ENCODE results near the gene ALK.

The ALK gene

DNA sequence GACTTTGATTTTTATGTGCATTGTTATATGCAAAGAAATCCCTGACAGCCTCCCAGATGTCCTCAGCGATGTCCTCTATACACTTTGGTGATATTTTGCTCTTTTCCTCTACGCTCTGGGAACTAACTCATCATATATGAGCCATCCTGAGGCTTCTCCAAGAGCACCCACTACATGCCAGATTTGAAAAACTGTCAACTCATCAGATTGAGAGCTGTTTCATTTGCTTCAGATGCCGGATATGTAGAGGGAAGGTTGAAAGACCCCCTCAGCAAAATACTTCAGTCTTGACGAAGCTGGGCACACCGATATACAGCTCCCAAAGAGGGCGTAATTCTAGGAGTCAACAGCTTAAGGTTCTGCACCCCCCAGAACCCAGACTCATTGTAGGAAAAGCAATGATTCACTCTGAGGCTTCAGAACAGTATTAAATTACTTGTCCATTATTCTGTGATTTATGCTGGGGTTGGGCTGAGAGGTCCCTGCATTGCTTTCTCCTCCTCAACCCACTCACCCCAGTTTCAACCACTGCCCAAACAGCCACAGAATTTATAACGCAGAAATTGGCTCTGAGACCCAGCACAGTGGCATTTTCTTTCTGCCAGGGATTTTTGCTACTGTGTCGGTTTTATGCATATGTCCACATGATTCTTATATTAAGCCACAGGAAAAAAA, 341.8 kb downstream of the ALK start:
- FAIRE-seq = no peak

DNA sequence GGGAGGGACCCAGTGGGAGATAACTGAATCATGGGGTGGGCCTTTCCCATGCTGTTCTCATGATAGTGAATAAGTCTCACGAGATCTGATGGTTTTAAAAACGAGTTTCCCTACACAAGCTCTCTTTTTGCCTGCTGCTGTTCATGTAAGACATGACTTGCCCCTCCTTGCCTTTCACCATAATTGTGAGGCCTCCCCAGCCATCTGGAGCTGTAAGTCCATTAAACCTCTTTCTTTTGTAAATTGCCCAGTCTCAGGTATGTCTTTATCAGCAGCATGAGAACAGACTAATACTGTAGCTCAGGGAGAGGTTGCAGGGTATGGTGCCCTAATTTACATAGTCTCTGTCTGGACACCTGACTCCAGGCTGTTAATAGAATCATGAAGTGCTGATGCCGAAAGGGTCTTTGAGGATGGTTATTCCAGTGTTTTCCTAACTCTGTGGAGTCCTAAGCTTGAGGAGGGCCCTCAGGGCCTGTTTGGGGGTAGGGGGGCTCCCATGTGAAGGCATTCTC, 343.2 kb downstream of the ALK start:
- TF ChIP-seq, protein P1, sequence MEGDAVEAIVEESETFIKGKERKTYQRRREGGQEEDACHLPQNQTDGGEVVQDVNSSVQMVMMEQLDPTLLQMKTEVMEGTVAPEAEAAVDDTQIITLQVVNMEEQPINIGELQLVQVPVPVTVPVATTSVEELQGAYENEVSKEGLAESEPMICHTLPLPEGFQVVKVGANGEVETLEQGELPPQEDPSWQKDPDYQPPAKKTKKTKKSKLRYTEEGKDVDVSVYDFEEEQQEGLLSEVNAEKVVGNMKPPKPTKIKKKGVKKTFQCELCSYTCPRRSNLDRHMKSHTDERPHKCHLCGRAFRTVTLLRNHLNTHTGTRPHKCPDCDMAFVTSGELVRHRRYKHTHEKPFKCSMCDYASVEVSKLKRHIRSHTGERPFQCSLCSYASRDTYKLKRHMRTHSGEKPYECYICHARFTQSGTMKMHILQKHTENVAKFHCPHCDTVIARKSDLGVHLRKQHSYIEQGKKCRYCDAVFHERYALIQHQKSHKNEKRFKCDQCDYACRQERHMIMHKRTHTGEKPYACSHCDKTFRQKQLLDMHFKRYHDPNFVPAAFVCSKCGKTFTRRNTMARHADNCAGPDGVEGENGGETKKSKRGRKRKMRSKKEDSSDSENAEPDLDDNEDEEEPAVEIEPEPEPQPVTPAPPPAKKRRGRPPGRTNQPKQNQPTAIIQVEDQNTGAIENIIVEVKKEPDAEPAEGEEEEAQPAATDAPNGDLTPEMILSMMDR (IDR thresholded peaks at IDR 0.05; ENCODE audit: insufficient read depth, missing control alignments) = no peak
- no peak for FAIRE-seq
- DNase-seq (ENCODE audit: insufficient read length, low spot score) = no peak

More for the DNA sequence above, 341.8 kb downstream of the ALK start:
- TF ChIP-seq, protein P1 (IDR thresholded peaks at IDR 0.05; ENCODE audit: insufficient read depth, missing control alignments) = no peak
- no peak for DNase-seq (ENCODE audit: insufficient read length, low spot score)

DNA sequence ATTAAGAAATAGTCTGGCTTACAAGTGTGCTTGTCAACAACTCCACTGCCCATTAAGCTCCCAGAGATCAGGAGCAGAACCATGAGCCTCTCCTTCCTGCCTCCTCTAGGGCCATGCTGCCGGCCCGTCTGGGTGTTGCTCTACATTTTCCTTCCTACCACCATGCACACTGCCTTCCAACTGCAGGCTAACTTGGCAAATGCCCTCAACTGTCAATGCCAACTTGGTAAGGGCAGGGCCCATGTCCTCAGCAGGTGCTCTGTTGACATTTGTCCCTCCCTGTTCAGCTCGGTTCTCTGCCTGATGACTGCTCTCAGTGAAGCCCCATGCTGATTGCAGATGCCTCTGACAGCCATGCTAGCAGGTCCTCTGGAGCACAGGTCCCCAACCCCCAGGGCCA, 345.2 kb downstream of the ALK start:
- TF ChIP-seq, protein P1 (IDR thresholded peaks at IDR 0.05; ENCODE audit: insufficient read depth, missing control alignments) = no peak
- FAIRE-seq (no peak), DNase-seq (ENCODE audit: insufficient read length, low spot score) (no peak)

DNA sequence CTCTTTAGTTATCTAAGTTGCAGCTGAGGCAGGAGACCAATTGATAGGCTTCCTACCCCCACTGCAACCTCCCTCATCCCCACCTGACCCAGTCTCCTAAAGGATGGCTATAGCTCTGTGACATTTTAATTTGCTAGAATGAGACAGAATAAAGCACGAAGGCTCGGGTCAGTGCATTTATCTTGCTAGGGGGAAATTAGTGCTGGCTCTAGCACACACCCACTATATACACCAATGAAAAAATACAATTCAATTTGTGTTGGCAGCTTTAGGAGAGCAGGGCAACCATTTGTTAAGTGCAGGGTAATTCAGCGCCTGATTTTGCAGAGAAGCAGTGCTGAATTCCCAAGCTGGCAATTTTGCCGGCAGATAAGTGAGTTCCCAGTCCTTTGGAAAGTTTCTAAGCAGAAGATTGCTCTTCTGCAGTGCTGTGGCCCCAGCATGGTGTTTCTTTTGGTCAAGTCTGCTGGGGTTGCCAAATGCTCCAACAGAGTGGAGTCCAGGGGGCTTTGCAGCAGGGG, 346.0 kb downstream of the ALK start:
- DNase-seq (ENCODE audit: insufficient read length, low spot score) (no peak), FAIRE-seq (no peak)
- TF ChIP-seq, protein P1 (IDR thresholded peaks at IDR 0.05; ENCODE audit: insufficient read depth, missing control alignments) = no peak

DNA sequence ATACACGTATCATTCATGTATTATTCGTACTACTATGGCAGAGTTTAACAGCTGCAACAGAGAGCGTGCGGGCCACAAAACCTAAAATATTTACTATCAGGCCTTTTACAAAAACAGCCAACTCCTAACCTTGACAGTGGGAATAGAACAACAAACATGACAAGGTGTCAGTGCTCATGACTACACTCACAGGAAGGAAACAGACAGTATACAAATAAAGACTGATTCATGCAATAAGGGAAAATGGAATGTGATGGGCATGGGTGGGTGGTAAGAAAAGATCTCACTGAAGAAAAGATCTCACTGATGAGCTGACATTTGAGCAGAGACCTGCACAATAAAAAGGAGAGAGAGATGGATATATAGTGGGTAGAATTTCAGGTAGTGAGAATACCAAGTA, 347.8 kb downstream of the ALK start:
- TF ChIP-seq, protein P1 (IDR thresholded peaks at IDR 0.05; ENCODE audit: insufficient read depth, missing control alignments) = no peak
- no peak for DNase-seq (ENCODE audit: insufficient read length, low spot score)
- FAIRE-seq = no peak

DNA sequence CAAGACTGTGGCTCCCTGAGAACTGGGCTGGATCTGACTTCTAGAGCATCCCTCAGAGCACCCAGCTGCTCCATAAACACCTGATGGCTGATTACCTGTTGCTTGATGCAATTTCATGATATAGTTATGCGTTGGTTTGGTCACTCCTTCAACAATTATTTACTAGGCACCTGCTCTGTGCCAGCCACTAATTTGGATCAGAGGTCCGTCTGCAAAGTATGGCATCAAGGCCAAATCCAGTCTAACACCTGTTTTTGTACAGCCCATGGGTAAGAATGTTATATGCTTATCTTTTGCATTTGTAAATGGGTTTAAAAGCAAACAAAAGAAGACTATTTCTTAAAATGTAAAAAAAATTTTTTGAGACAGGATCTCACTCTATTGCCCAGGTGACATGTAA, 348.2 kb downstream of the ALK start:
- TF ChIP-seq, protein P1 (IDR thresholded peaks at IDR 0.05; ENCODE audit: insufficient read depth, missing control alignments) = no peak
- FAIRE-seq (no peak), DNase-seq (ENCODE audit: insufficient read length, low spot score) (no peak)

DNA sequence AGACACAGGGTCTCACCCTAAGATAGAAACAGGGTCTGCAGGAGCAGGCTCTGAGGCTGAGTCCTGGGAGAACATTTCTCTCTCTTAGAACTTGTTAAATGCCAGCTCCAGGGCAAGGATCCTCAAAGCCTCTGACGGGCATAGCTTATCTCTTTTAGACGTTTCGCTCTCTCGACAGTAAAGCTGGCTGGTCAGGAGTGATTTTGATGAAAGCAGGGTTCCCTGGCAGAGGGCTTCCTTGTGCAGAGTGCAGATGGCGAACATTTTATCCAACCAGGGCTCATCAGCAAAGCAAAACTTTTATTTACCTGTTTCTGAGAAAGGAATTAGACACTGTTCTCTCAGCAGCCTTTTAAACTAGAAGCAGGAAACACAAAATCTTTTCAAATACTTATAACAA, 350.8 kb downstream of the ALK start:
- DNase-seq (ENCODE audit: insufficient read length, low spot score) (no peak), FAIRE-seq (no peak)
- TF ChIP-seq, protein P1 (IDR thresholded peaks at IDR 0.05; ENCODE audit: insufficient read depth, missing control alignments) = no peak

All from D721Med (cell line).